GM12878 (cell line): Measurements from ENCODE around the gene ACACA. TPM values are rescaled to one million over a fixed set of nuclear protein-coding genes. Genes with fewer than 3 reads are reported as not detected.

ENCODE experiments used
- ATAC-seq: fragments of 200-7000 bp; cut with Tn5 transposase; 3 replicates; pipeline ENCODE4 v1.9.1; 2020; ENCODE audit warnings: mild to moderate bottlenecking, moderate library complexity
- BruUV-seq: library from RNA; stranded (reverse); fragments of 400-500 nt; replicated peaks from 2 replicates; lab custom pipeline; 2021; lab: Mats Ljungman, UMichigan
- CTCF ChIA-PET: fragments of 300-600 bp; sonication (Branson Sonifier 250); formaldehyde crosslinking; extraction: SDS; loops from one replicate; lab custom pipeline; 2021; ENCODE audit warnings: inconsistent platforms; lab: Yijun Ruan, JAX
- POLR2A ChIA-PET: fragments of 350-600 bp; formaldehyde crosslinking; extraction: SDS; loops from one replicate; lab custom pipeline; 2021; ENCODE audit warnings: inconsistent platforms; lab: Charles Lee
- RAD21 ChIA-PET: fragments of 300-600 bp; sonication (Branson Sonifier 250); formaldehyde crosslinking; loops from one replicate; lab custom pipeline; 2023; ENCODE audit warnings: antibody characterized with exemption; ENCODE audit not compliant: unreplicated experiment; lab: Charles Lee
- SMC1A ChIA-PET: fragments of 300-600 bp; sonication (Branson Sonifier 250); formaldehyde crosslinking; loops from one replicate; lab custom pipeline; 2023; ENCODE audit not compliant: unreplicated experiment, uncharacterized antibody; lab: Charles Lee
- DNase-seq: peaks from one replicate; pipeline ENCODE4 v3.0.0-alpha.2; 2011; ENCODE audit warnings: low read depth, low spot score
- FAIRE-seq: peaks from 3 replicates; lab custom pipeline; 2011; peaks lifted over from hg19 to GRCh38; lab: Jason Lieb, UNC
- H2AFZ ChIP-seq: 2 replicates; pipeline ENCODE4 v1.6.0; 2011; ENCODE audit warnings: low read depth, low read length, control low read depth; ENCODE audit not compliant: control insufficient read depth
- H3K27ac ChIP-seq: 2 replicates; pipeline ENCODE4 v1.5.1; 2011; ENCODE audit warnings: control low read depth; ENCODE audit not compliant: control insufficient read depth, insufficient read depth
- H3K27me3 ChIP-seq, 2 experiments: replicated peaks in 1 of 2; 2 replicates each; pipeline versions ENCODE4 v1.6.0 to v1.6.1; 2011; ENCODE audit warnings: low read length in 1 of 2; ENCODE audit not compliant: control insufficient read depth in 2 of 2, insufficient read depth in 2 of 2
- H3K36me3 ChIP-seq, 2 experiments: 2 replicates each; pipeline ENCODE4 v1.5.1; 2011; ENCODE audit warnings: low read length in 1 of 2; ENCODE audit not compliant: control insufficient read depth in 2 of 2, insufficient read depth in 2 of 2
- H3K4me1 ChIP-seq: 2 replicates; pipeline ENCODE4 v1.6.1; 2011; ENCODE audit warnings: mild to moderate bottlenecking, low read length, moderate library complexity, mixed read lengths; ENCODE audit not compliant: control insufficient read depth, insufficient read depth
- H3K4me2 ChIP-seq: 2 replicates; pipeline ENCODE4 v1.6.0; 2011; ENCODE audit warnings: control low read depth; ENCODE audit not compliant: control insufficient read depth, insufficient read depth
- H3K4me3 ChIP-seq: fragments of 200-600 bp; sonication (generic); 2 replicates; pipeline ENCODE4 v1.5.1; 2016
- H3K79me2 ChIP-seq: 2 replicates; pipeline ENCODE4 v1.6.0; 2011; ENCODE audit warnings: low read length; ENCODE audit not compliant: control insufficient read depth, insufficient read depth
- H3K9ac ChIP-seq: 2 replicates; pipeline ENCODE4 v1.8.0; 2011; ENCODE audit warnings: low read length, control low read depth, mixed read lengths; ENCODE audit not compliant: control insufficient read depth, insufficient read depth
- H3K9me3 ChIP-seq: replicated peaks from 3 replicates; pipeline ENCODE4 v1.5.1; 2011; ENCODE audit warnings: mild to moderate bottlenecking, low read length; ENCODE audit not compliant: control insufficient read depth, insufficient read depth
- H4K20me1 ChIP-seq: 2 replicates; pipeline ENCODE4 v1.6.0; 2011; ENCODE audit not compliant: control insufficient read depth, insufficient read depth
- BCL3 ChIP-seq: IDR thresholded peaks from 2 replicates; pipeline ENCODE4 v1.6.1; 2011; ENCODE audit warnings: borderline replicate concordance, low read depth, mild to moderate bottlenecking, moderate library complexity, low read length; ENCODE audit not compliant: insufficient read depth, poor library complexity, severe bottlenecking
- CBX5 ChIP-seq: sonication (generic); IDR thresholded peaks from 2 replicates; pipeline ENCODE4 v1.6.1; 2016; ENCODE audit warnings: low read depth, moderate library complexity, mild to moderate bottlenecking, inconsistent platforms
- CHD1 ChIP-seq: IDR thresholded peaks from 2 replicates; pipeline ENCODE4 v1.6.1; 2012; ENCODE audit warnings: low read depth, low read length, improper control_type of control experiment
- EZH2 ChIP-seq: IDR thresholded peaks from 2 replicates; pipeline ENCODE4 v1.6.1; 2012; ENCODE audit warnings: low read depth, mild to moderate bottlenecking, control low read depth, inconsistent platforms, low read length, borderline replicate concordance; ENCODE audit not compliant: control insufficient read depth
- FOS ChIP-seq: IDR thresholded peaks from 3 replicates; pipeline ENCODE4 v1.6.1; 2011; ENCODE audit warnings: borderline replicate concordance; ENCODE audit not compliant: insufficient read length; ENCODE audit errors: extremely low read depth
- JUND ChIP-seq: IDR thresholded peaks from 2 replicates; pipeline ENCODE4 v1.6.1; 2012; ENCODE audit warnings: low read depth, mild to moderate bottlenecking, low read length, improper control_type of control experiment, moderate library complexity
- MEF2A ChIP-seq: IDR thresholded peaks from 2 replicates; pipeline ENCODE4 v1.6.1; 2011; ENCODE audit warnings: low read depth, mild to moderate bottlenecking, low read length, moderate library complexity; ENCODE audit not compliant: insufficient read depth
- MYC ChIP-seq: IDR thresholded peaks from 2 replicates; pipeline ENCODE4 v1.6.1; 2011; ENCODE audit warnings: mild to moderate bottlenecking, low read length, moderate library complexity, inconsistent platforms; ENCODE audit not compliant: insufficient read depth, insufficient replicate concordance, insufficient read length, severe bottlenecking
- NR2C1 ChIP-seq: fragments of 450-650 bp; IDR thresholded peaks from 2 replicates; pipeline ENCODE4 v1.6.1; 2017; ENCODE audit warnings: antibody characterized with exemption, mild to moderate bottlenecking, moderate library complexity
- TBL1XR1 ChIP-seq: IDR thresholded peaks from 2 replicates; pipeline ENCODE4 v1.6.1; 2012; ENCODE audit warnings: low read depth, low read length, improper control_type of control experiment
- USF1 ChIP-seq: IDR thresholded peaks from 2 replicates; pipeline ENCODE4 v1.6.1; 2011; ENCODE audit warnings: borderline replicate concordance, low read depth, mild to moderate bottlenecking, moderate library complexity, mixed read lengths, low read length; ENCODE audit not compliant: insufficient read depth; ENCODE audit errors: extremely low read length
- ZBTB33 ChIP-seq: fragments of 450-650 bp; IDR thresholded peaks from 2 replicates; pipeline ENCODE4 v1.6.1; 2017; ENCODE audit warnings: mild to moderate bottlenecking
- ZNF274 ChIP-seq: IDR thresholded peaks from one replicate; pipeline ENCODE4 v1.8.0; 2011; ENCODE audit not compliant: insufficient read length, insufficient read depth
- WGBS: methylation state at CpG from one replicate; pipeline ENCODE4 v1.1.6; 2016; ENCODE audit warnings: low lambda C conversion rate; ENCODE audit not compliant: insufficient replicate concordance, insufficient coverage; ENCODE audit errors: missing lambda C conversion rate; 5-methylcytosine and 5-hydroxymethylcytosine counted together
- in situ Hi-C: fragments of 300-500 bp; cut with MboI; formaldehyde crosslinking; loops from 9 replicates; pipeline ENCODE4 v1.14.3; 2018; ENCODE audit warnings: mixed read lengths
- intact Hi-C: fragments of 100-400 bp; cut with micrococcal nuclease; formaldehyde crosslinking; loops from one replicate; pipeline ENCODE4 v1.14.2; 2022; ENCODE audit not compliant: unreplicated experiment
- polyA plus RNA-seq, 11 experiments: library from polyadenylated mRNA; depleted of rRNA in 4 of 11; unstranded in 6 of 11; stranded (reverse) in 5 of 11; fragments of >200 nt; fragmentation: Nextera tagmentation in 4 of 11; fragmentation: Illumina TruSeq in 1 of 11; extraction: Ambion mirVana in 4 of 11; extraction: Trizol in 1 of 11; gene quantifications; 1 replicate in 1 of 11; 2 replicates in 10 of 11; pipeline versions ENCODE4 v1.2.1 to v1.2.3, GENCODE V29; 2011 to 2016; ENCODE audit warnings: inconsistent platforms in 2 of 11, missing spikeins in 2 of 11, low read depth in 1 of 11
- total RNA-seq, 4 experiments: library from RNA; depleted of rRNA in 3 of 4; stranded (reverse); fragments of >200 nt in 3 of 4; fragmentation: Illumina TruSeq in 1 of 4; extraction: Trizol in 1 of 4; gene quantifications; 2 replicates each; pipeline versions ENCODE4 v1.2.1 to v1.2.3, GENCODE V29; 2013 to 2021

ACACA gene
- total and polyA plus RNA-seq, 10 of the 15 experiments (the other 5 are each of a cell fraction or from before 2014, with no cell fraction given), result 12.9 to 74.2 (median 32.0) TPM

GRCh38 chr17:37276475-37276874 lies 130.2 kb downstream of the ACACA start:
- ChIA-PET SMC1A (interaction anchor here (1.7 to 2.4 kb wide), 2 partner anchors 10 kb away, joined by 5 to 7 read pairs; no protein-coding TSS in a partner anchor), RAD21 (interaction anchor here (1.1 kb wide), 1 partner anchor 97 kb away, joined by 3 read pairs; no protein-coding TSS in a partner anchor), POLR2A (interaction anchor here (0.6 to 1.1 kb wide), 2 partner anchors 28 to 711 kb away, joined by 3 to 4 read pairs; no protein-coding TSS in a partner anchor), CTCF (interaction anchor here (0.8 to 1.2 kb wide), 4 partner anchors 8 to 732 kb away, joined by 3 to 4 read pairs (median 3); no protein-coding TSS in a partner anchor)
- no peak overlapping the region for H2AFZ ChIP-seq
- no TSS peak for BruUV-seq
- FAIRE-seq (no peak), DNase-seq (no peak), ATAC-seq (no peak)
- WGBS, result 0% methylated on average over 1 of the region's 1 CpG
- H3K27ac ChIP-seq, result no peak overlapping the region
- TF ChIP-seq BCL3 (no peak), ZNF274 (no peak), TBL1XR1 (no peak), ZBTB33 (no peak), USF1 (no peak), CHD1 (no peak), NR2C1 (no peak), MEF2A (no peak), JUND (no peak), FOS (no peak), EZH2 (no peak), MYC (no peak), CBX5 (no peak)
- intact Hi-C loops, result no loop called here
- H3K9ac ChIP-seq, result no peak overlapping the region
- H3K4me3 ChIP-seq, result no peak overlapping the region
- no peaks in the 10 kb centered on the region for H3K27me3 ChIP-seq
- no peaks in the 10 kb centered on the region for H3K9me3 ChIP-seq
- H3K4me2 ChIP-seq, result no peak overlapping the region
- no peaks in the 10 kb centered on the region for H3K4me1 ChIP-seq
- no peaks in the 10 kb centered on the region for H3K79me2 ChIP-seq
- in situ Hi-C loops, result no loop called here
- H3K36me3 ChIP-seq, result peaks cover 4 to 11% of the 10 kb centered on the region in 2 experiments
- no peaks in the 10 kb centered on the region for H4K20me1 ChIP-seq
